Glomerular endothelial cell (primary cell): ENCODE results near the gene FOXP1. TPM values are rescaled to one million over a fixed set of nuclear protein-coding genes. Genes with fewer than 3 reads are reported as not detected.
A peak's percentile ranks its signal among the peaks of the same experiment; 100 is the strongest.

Experiments used
- DNase-seq: peaks from one replicate; pipeline ENCODE4 v3.0.0-alpha.2; 2011; ENCODE audit warnings: low read depth, low spot score; ENCODE audit errors: extremely low read depth
- total RNA-seq: library from RNA; depleted of rRNA; stranded (reverse); fragments of >200 nt; gene quantifications from 2 replicates; pipeline ENCODE4 v1.2.3, GENCODE V29; 2015

The FOXP1 gene
- total RNA-seq, 1 donor from 2014 or later = 54.8 TPM

- no peak for DNase-seq
Observed at GRCh38 chr3:71433631-71434030, 149.9 kb downstream of the FOXP1 start.

- DNase-seq = no peak
Observed at GRCh38 chr3:71432044-71432975, 151.2 kb downstream of the FOXP1 start.

GRCh38 chr3:71430941-71431552 lies 152.5 kb downstream of the FOXP1 start:
- no peak for DNase-seq

GRCh38 chr3:71429597-71429988 lies 153.9 kb downstream of the FOXP1 start:
- DNase-seq = no peak

GRCh38 chr3:71428841-71429596 lies 154.5 kb downstream of the FOXP1 start:
- DNase-seq = no peak

- DNase-seq = no peak
Observed at GRCh38 chr3:71425491-71426071, 157.9 kb downstream of the FOXP1 start.

GRCh38 chr3:71423151-71423906 lies 160.2 kb downstream of the FOXP1 start:
- DNase-seq = peak; percentile 37

GRCh38 chr3:71421820-71422566 lies 161.5 kb downstream of the FOXP1 start:
- DNase-seq = no peak

GRCh38 chr3:71421475-71421819 lies 162.1 kb downstream of the FOXP1 start:
- no peak for DNase-seq

- DNase-seq = no peak
Observed at GRCh38 chr3:71419369-71419768, 164.2 kb downstream of the FOXP1 start.

GRCh38 chr3:71417791-71418190 lies 165.7 kb downstream of the FOXP1 start:
- no peak for DNase-seq

GRCh38 chr3:71416876-71417275 lies 166.7 kb downstream of the FOXP1 start:
- DNase-seq = no peak

- DNase-seq = no peak
Observed at GRCh38 chr3:71415681-71416122, 167.8 kb downstream of the FOXP1 start.

GRCh38 chr3:71414189-71414927 lies 169.2 kb downstream of the FOXP1 start:
- DNase-seq = no peak

- no peak for DNase-seq
Observed at GRCh38 chr3:71413572-71413971, 170.0 kb downstream of the FOXP1 start.

GRCh38 chr3:71409352-71409751 lies 174.2 kb downstream of the FOXP1 start:
- DNase-seq = no peak

- no peak for DNase-seq
Observed at GRCh38 chr3:71408903-71409302, 174.6 kb downstream of the FOXP1 start.

GRCh38 chr3:71407823-71408222 lies 175.7 kb downstream of the FOXP1 start:
- no peak for DNase-seq
